DMS 273 (cell line): ENCODE results near the gene RPL36.
A peak's percentile ranks its signal among the peaks of the same experiment; 100 is the strongest.

Source experiments
- DNase-seq: peaks from one replicate; lab custom pipeline; 2025; ENCODE audit not compliant: unreplicated experiment; lab: John Stamatoyannopoulos, UW

RPL36 gene

GRCh38 chr19:5690125-5690954, at the start of gene RPL36:
TSS of gene RPL36 (plus strand) at chr19:5690295. CDS start at chr19:5690508, 213 bp downstream.
- DNase-seq: peak; percentile 99

GRCh38 chr19:5641171-5641570, 48.9 kb upstream of the RPL36 start:
- no peak for DNase-seq

- no peak for DNase-seq
Measured at GRCh38 chr19:5642204-5642603, 47.9 kb upstream of the RPL36 start.

- no peak for DNase-seq
Measured at GRCh38 chr19:5643060-5643459, 47.0 kb upstream of the RPL36 start.

- DNase-seq: no peak
Measured at GRCh38 chr19:5644037-5644436, 46.1 kb upstream of the RPL36 start.

- DNase-seq: no peak
Measured at GRCh38 chr19:5645409-5645808, 44.7 kb upstream of the RPL36 start.

- DNase-seq: no peak
Measured at GRCh38 chr19:5646703-5647102, 43.4 kb upstream of the RPL36 start.

GRCh38 chr19:5648464-5648863, 41.6 kb upstream of the RPL36 start:
- no peak for DNase-seq

GRCh38 chr19:5651361-5651760, 38.7 kb upstream of the RPL36 start:
- DNase-seq: no peak

GRCh38 chr19:5652261-5652660, 37.8 kb upstream of the RPL36 start:
- DNase-seq: no peak

GRCh38 chr19:5654931-5655330, 35.2 kb upstream of the RPL36 start:
- no peak for DNase-seq

- no peak for DNase-seq
Measured at GRCh38 chr19:5655412-5655811, 34.7 kb upstream of the RPL36 start.

- no peak for DNase-seq
Measured at GRCh38 chr19:5661483-5661882, 28.6 kb upstream of the RPL36 start.

GRCh38 chr19:5663904-5664303, 26.2 kb upstream of the RPL36 start:
- no peak for DNase-seq

- no peak for DNase-seq
Measured at GRCh38 chr19:5664515-5664914, 25.6 kb upstream of the RPL36 start.

GRCh38 chr19:5665781-5666513, 24.1 kb upstream of the RPL36 start:
- DNase-seq: no peak

- no peak for DNase-seq
Measured at GRCh38 chr19:5666921-5667610, 23.0 kb upstream of the RPL36 start.

- no peak for DNase-seq
Measured at GRCh38 chr19:5667751-5668271, 22.3 kb upstream of the RPL36 start.

- no peak for DNase-seq
Measured at GRCh38 chr19:5669212-5669611, 20.9 kb upstream of the RPL36 start.

GRCh38 chr19:5671600-5671999, 18.5 kb upstream of the RPL36 start:
- DNase-seq: no peak

- no peak for DNase-seq
Measured at GRCh38 chr19:5672708-5673459, 17.2 kb upstream of the RPL36 start.
